Measurements from ENCODE around the gene MGST2. TPM values are rescaled to one million over a fixed set of nuclear protein-coding genes. Genes with fewer than 3 reads are reported as not detected.

MGST2 gene
- total RNA-seq, 2 experiments from 2014 or later = 22.9 to 25.0 TPM

- Mint-ChIP-seq H3K36me3 (ENCODE audit: low read depth) (peaks cover 18% of the 10 kb centered on the region), H3K27ac (no peak overlapping the region), H3K4me1 (no peaks in the 10 kb centered on the region), H3K4me3 (no peak overlapping the region), H3K9me3 (peaks cover 4% of the 10 kb centered on the region), H3K27me3 (no peaks in the 10 kb centered on the region)
- no peak for DNase-seq
- CTCF ChIA-PET = interaction anchor here (0.6 to 1.9 kb wide), 3 partner anchors 9 to 95 kb away, joined by 4 to 5 read pairs (median 4); no protein-coding TSS in a partner anchor
- POLR2A ChIA-PET = no interaction called here
Measured at GRCh38 chr4:139709660-139710059, 44.0 kb downstream of the MGST2 start.

GRCh38 chr4:139710073-139710472 lies 44.5 kb downstream of the MGST2 start:
- peaks cover 17% of the 10 kb centered on the region for H3K36me3 Mint-ChIP-seq (ENCODE audit: low read depth)
- no peak for DNase-seq
- H3K4me1 Mint-ChIP-seq = no peaks in the 10 kb centered on the region
- peaks cover 4% of the 10 kb centered on the region for H3K9me3 Mint-ChIP-seq
- ChIA-PET POLR2A (no interaction called here), CTCF (interaction anchor here (0.6 to 1.9 kb wide), 3 partner anchors 10 to 95 kb away, joined by 4 to 5 read pairs (median 4); no protein-coding TSS in a partner anchor)
- H3K27ac Mint-ChIP-seq = no peak overlapping the region
- no peaks in the 10 kb centered on the region for H3K27me3 Mint-ChIP-seq
- no peak overlapping the region for H3K4me3 Mint-ChIP-seq

DNA sequence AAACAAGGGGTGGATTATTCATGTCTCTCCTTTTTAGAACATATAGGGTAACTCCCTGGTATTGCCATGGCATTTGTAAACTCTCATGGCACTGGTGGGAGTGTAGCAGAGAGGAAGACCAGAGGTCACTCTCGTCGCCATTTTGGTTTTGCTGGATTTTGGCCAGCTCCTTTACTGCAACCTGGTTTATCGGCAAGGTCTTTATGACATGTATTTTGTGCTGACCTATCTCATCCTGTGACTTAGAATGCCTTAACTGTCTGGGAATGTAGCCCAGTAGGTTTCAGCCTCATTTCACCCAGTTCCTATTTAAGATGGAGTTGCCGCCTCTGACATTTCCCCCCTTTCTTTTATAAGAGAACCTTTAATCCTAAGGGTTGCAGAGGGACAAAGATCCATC lies 45.8 kb downstream of the MGST2 start:
- no peak overlapping the region for H3K27ac Mint-ChIP-seq
- H3K27me3 Mint-ChIP-seq = no peaks in the 10 kb centered on the region
- no peak overlapping the region for H3K4me3 Mint-ChIP-seq

DNA sequence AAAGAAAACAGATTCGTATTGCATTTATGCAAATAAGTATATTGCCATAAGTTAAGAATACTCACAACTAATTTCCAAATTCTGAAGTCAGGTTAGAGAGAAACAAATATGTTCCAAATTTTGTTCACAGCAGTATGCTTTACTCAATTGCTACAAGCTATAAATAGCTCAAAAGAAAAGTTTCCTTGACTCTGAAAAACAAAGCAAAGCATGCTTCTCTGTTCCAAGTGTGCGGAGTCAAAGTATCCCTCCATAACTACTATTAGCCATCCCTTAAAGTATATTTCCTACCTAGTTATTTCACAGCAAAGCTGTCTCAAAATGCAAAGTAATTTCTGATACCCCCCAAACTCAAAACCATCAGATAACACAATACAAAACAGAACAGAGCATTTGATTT lies 47.3 kb downstream of the MGST2 start:
- Mint-ChIP-seq H3K4me3 (no peak overlapping the region), H3K36me3 (ENCODE audit: low read depth) (peaks cover 6% of the 10 kb centered on the region), H3K4me1 (no peaks in the 10 kb centered on the region), H3K27me3 (no peaks in the 10 kb centered on the region), H3K27ac (no peak overlapping the region), H3K9me3 (peaks cover 3% of the 10 kb centered on the region)
- ChIA-PET CTCF (no interaction called here), POLR2A (no interaction called here)
- DNase-seq = no peak

More for the DNA sequence above, 45.8 kb downstream of the MGST2 start:
- Mint-ChIP-seq H3K36me3 (ENCODE audit: low read depth) (peaks cover 7% of the 10 kb centered on the region), H3K9me3 (peaks cover 4% of the 10 kb centered on the region), H3K4me1 (no peaks in the 10 kb centered on the region)
- ChIA-PET POLR2A (no interaction called here), CTCF (interaction anchor here (1.6 kb wide), 1 partner anchor 21 kb away, joined by 3 read pairs; no protein-coding TSS in a partner anchor)
- DNase-seq = no peak

- no peak for DNase-seq
- POLR2A ChIA-PET = no interaction called here
- no peak overlapping the region for H3K27ac Mint-ChIP-seq
- H3K4me3 Mint-ChIP-seq = no peak overlapping the region
- no peaks in the 10 kb centered on the region for H3K27me3 Mint-ChIP-seq
- no peaks in the 10 kb centered on the region for H3K4me1 Mint-ChIP-seq
- CTCF ChIA-PET = interaction anchor here (0.6 to 1.0 kb wide), 2 partner anchors 13 to 70 kb away, joined by 3 read pairs; no protein-coding TSS in a partner anchor
- H3K36me3 Mint-ChIP-seq (ENCODE audit: low read depth) = no peaks in the 10 kb centered on the region
- H3K9me3 Mint-ChIP-seq = no peaks in the 10 kb centered on the region
Measured at GRCh38 chr4:139715746-139716391, 50.2 kb downstream of the MGST2 start.

DNA sequence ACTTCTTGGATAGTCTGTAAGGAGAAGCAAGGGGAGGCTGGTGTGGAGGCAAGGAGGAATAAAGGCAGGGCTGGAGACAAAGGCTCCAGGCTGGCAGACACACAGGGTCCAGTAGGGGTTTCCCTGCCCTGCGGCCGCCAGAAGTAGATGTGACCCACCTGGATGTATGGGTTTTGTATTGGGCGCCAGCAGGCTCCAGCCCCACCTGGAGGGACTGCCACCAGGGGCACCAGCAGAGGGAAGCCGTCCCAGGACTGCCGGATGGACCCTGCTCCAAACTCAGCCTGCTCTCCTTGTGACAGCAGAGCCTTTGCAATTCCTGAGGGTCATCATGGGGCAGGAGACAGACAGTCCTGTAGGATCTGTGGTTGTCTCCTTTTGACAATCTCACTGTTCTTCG lies 52.7 kb downstream of the MGST2 start:
- H3K27me3 Mint-ChIP-seq = no peaks in the 10 kb centered on the region
- no peaks in the 10 kb centered on the region for H3K4me1 Mint-ChIP-seq
- no peak for DNase-seq
- ChIA-PET POLR2A (no interaction called here), CTCF (interaction anchor here (1.3 kb wide), 1 partner anchor 18 kb away, joined by 3 read pairs; no protein-coding TSS in a partner anchor)
- no peak overlapping the region for H3K4me3 Mint-ChIP-seq
- H3K9me3 Mint-ChIP-seq = no peaks in the 10 kb centered on the region
- H3K36me3 Mint-ChIP-seq (ENCODE audit: low read depth) = no peaks in the 10 kb centered on the region
- H3K27ac Mint-ChIP-seq = no peak overlapping the region

DNA sequence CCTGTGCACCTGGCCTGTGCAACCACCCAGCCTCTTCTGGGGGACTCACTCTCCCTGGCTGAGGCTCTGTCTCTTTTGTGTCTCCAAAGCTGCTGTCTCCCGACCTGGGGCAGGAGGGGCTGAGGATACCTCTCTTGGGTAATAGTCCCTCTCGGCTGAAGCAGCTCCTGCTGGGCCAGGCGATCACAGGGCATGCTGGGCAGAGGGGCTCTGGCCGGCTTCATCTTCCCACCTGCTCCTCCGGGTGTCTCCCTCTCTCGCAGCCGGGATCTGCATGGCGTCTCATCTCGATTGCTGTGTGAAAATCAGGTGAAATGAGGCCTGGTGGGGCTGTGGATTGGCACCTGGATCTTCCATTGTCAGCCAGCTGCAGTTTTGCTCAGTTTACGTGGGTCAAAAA lies 53.2 kb downstream of the MGST2 start:
- no peak for DNase-seq
- ChIA-PET POLR2A (no interaction called here), CTCF (interaction anchor here (1.2 to 1.3 kb wide), 2 partner anchors 16 to 19 kb away, joined by 3 read pairs; no protein-coding TSS in a partner anchor)
- no peaks in the 10 kb centered on the region for H3K4me1 Mint-ChIP-seq
- H3K27ac Mint-ChIP-seq = no peak overlapping the region
- H3K36me3 Mint-ChIP-seq (ENCODE audit: low read depth) = no peaks in the 10 kb centered on the region
- no peaks in the 10 kb centered on the region for H3K27me3 Mint-ChIP-seq
- H3K9me3 Mint-ChIP-seq = no peaks in the 10 kb centered on the region
- H3K4me3 Mint-ChIP-seq = no peak overlapping the region

- no peak for DNase-seq
- H3K4me3 Mint-ChIP-seq = no peak overlapping the region
- CTCF ChIA-PET = interaction anchor here (1.2 to 1.3 kb wide), 2 partner anchors 15 to 20 kb away, joined by 3 read pairs; no protein-coding TSS in a partner anchor
- POLR2A ChIA-PET = no interaction called here
- H3K9me3 Mint-ChIP-seq = no peaks in the 10 kb centered on the region
- H3K27ac Mint-ChIP-seq = no peak overlapping the region
- H3K27me3 Mint-ChIP-seq = no peaks in the 10 kb centered on the region
- no peaks in the 10 kb centered on the region for H3K36me3 Mint-ChIP-seq (ENCODE audit: low read depth)
- no peaks in the 10 kb centered on the region for H3K4me1 Mint-ChIP-seq
Measured at GRCh38 chr4:139719381-139720101, 53.9 kb downstream of the MGST2 start.

- POLR2A ChIA-PET = no interaction called here
- DNase-seq = no peak
- H3K36me3 Mint-ChIP-seq (ENCODE audit: low read depth) = no peaks in the 10 kb centered on the region
- CTCF ChIA-PET = no interaction called here
- H3K9me3 Mint-ChIP-seq = no peaks in the 10 kb centered on the region
- H3K27ac Mint-ChIP-seq = no peak overlapping the region
- H3K4me1 Mint-ChIP-seq = no peaks in the 10 kb centered on the region
- H3K4me3 Mint-ChIP-seq = no peak overlapping the region
- H3K27me3 Mint-ChIP-seq = no peaks in the 10 kb centered on the region
Measured at GRCh38 chr4:139720806-139721205, 55.2 kb downstream of the MGST2 start.

DNA sequence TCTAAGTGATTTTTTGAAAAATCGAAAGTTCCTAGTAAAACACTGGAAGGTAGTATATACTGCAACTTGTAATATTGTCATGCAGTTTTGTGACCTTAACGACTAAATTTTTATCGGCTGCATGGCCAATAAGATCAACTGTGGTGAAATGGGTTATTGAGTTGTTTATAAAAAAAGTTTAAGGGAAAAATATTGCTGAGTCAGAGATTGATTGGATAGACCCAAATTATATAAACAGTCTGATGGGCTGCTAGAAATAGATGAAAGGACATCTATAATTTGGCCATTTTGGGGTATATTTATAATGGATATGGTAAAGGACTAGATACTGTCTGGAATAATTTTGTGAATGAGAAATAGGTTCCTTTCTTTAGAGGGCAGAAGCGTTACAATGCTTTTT lies 56.2 kb downstream of the MGST2 start:
- CTCF ChIA-PET = no interaction called here
- H3K36me3 Mint-ChIP-seq (ENCODE audit: low read depth) = no peaks in the 10 kb centered on the region
- H3K27me3 Mint-ChIP-seq = no peaks in the 10 kb centered on the region
- POLR2A ChIA-PET = no interaction called here
- no peaks in the 10 kb centered on the region for H3K4me1 Mint-ChIP-seq
- H3K9me3 Mint-ChIP-seq = no peaks in the 10 kb centered on the region
- DNase-seq = no peak
- H3K4me3 Mint-ChIP-seq = no peak overlapping the region
- no peak overlapping the region for H3K27ac Mint-ChIP-seq

DNA sequence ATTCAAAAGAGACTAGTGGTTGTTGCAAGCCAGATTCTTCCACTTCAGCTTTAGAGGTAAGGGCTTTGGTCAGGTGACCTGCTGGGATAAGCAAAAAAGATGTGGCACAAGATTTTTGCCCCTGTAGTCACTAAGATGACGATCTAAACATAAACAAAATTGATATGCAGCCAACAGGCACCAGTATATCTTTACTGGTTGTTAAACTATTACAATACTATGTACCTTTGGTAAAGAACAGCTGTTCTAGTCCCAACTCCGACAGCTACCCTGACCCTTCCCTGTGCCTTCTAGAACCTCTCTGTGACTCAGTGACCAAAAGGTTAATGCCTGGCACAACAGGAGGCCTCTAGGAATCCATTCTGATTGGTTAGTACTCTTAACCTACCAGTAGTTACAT lies 59.6 kb downstream of the MGST2 start:
- no peak overlapping the region for H3K27ac Mint-ChIP-seq
- DNase-seq = no peak
- ChIA-PET POLR2A (no interaction called here), CTCF (interaction anchor here (0.6 kb wide), 1 partner anchor 345 kb away, joined by 3 read pairs; no protein-coding TSS in a partner anchor)
- H3K4me3 Mint-ChIP-seq = no peak overlapping the region
- H3K9me3 Mint-ChIP-seq = no peaks in the 10 kb centered on the region
- H3K4me1 Mint-ChIP-seq = no peaks in the 10 kb centered on the region
- H3K27me3 Mint-ChIP-seq = no peaks in the 10 kb centered on the region
- H3K36me3 Mint-ChIP-seq (ENCODE audit: low read depth) = no peaks in the 10 kb centered on the region

DNA sequence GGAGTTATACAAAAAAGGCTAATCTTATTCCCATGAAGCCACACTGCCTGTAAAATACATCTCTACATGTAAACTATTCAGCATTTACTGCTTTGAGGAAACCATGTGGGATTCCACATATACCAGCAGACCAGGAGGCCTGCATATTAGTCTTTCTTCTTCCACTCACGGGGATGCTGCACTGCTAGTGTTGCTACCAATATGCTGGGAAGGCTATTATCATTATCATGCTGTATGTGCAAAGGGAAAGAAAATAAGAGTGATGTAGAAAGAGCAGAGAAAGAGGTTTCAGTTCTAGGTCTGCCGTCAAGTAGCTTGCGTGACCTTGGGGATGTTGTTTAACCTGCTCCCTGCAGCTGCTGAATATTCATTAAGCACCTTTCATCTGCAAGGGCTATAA lies 61.0 kb downstream of the MGST2 start:
- Mint-ChIP-seq H3K4me1 (no peaks in the 10 kb centered on the region), H3K4me3 (no peak overlapping the region), H3K36me3 (ENCODE audit: low read depth) (no peaks in the 10 kb centered on the region), H3K27ac (no peak overlapping the region), H3K27me3 (no peaks in the 10 kb centered on the region), H3K9me3 (no peaks in the 10 kb centered on the region)
- ChIA-PET CTCF (interaction anchor here (1.9 kb wide), 1 partner anchor 11 kb away, joined by 4 read pairs; no protein-coding TSS in a partner anchor), POLR2A (no interaction called here)
- DNase-seq = no peak

- Mint-ChIP-seq H3K36me3 (ENCODE audit: low read depth) (no peaks in the 10 kb centered on the region), H3K27ac (no peak overlapping the region), H3K9me3 (no peaks in the 10 kb centered on the region), H3K27me3 (peaks cover 4% of the 10 kb centered on the region), H3K4me3 (no peak overlapping the region), H3K4me1 (no peaks in the 10 kb centered on the region)
- DNase-seq = no peak
- ChIA-PET CTCF (interaction anchor here (0.7 to 1.9 kb wide), 4 partner anchors 10 to 125 kb away, joined by 3 to 4 read pairs (median 4); no protein-coding TSS in a partner anchor), POLR2A (no interaction called here)
Measured at GRCh38 chr4:139728146-139728545, 62.5 kb downstream of the MGST2 start.

All from activated CD4-positive, alpha-beta T cell treated with anti-CD3 and anti-CD28 coated beads, Interleukin-2, amount 10 ng/mL, durations not matched to agents 7 days and 5 days (primary cell).